HepG2 (cell line): ENCODE results near the gene KLHDC2. TPM values are rescaled to one million over a fixed set of nuclear protein-coding genes. Genes with fewer than 3 reads are reported as not detected.
A peak's percentile ranks its signal among the peaks of the same experiment; 100 is the strongest.

ENCODE experiments used
- ARHGAP35 ChIP-seq: sonication (generic); formaldehyde crosslinking; IDR thresholded peaks from 2 replicates; pipeline ENCODE4 v1.9.0; 2022; ENCODE audit warnings: mild to moderate bottlenecking, inconsistent platforms, moderate library complexity, missing genetic modification reagents, borderline replicate concordance
- ARNT2 ChIP-seq: sonication (generic); formaldehyde crosslinking; IDR thresholded peaks from 2 replicates; pipeline ENCODE4 v1.8.0; 2022; ENCODE audit warnings: mild to moderate bottlenecking, low read depth, missing genetic modification reagents, moderate library complexity
- ATF1 ChIP-seq: IDR thresholded peaks from 2 replicates; pipeline ENCODE4 v1.6.1; 2016; ENCODE audit warnings: mild to moderate bottlenecking, control low read depth
- ELF4 ChIP-seq: sonication (generic); formaldehyde crosslinking; IDR thresholded peaks from 2 replicates; pipeline ENCODE4 v1.5.0; 2020; ENCODE audit warnings: missing genetic modification reagents, mild to moderate bottlenecking, moderate library complexity, borderline replicate concordance
- HCFC1 ChIP-seq: fragments of 150-350 bp; IDR thresholded peaks from 2 replicates; pipeline ENCODE4 v1.6.1; 2014; ENCODE audit warnings: low read depth, low read length
- HDAC2 ChIP-seq: sonication (generic); formaldehyde crosslinking; IDR thresholded peaks from 2 replicates; pipeline ENCODE4 v1.4.0; 2020; ENCODE audit warnings: missing genetic modification reagents
- JARID2 ChIP-seq: sonication (generic); formaldehyde crosslinking; IDR thresholded peaks from 2 replicates; pipeline ENCODE4 v1.8.1; 2023; ENCODE audit warnings: missing genetic modification reagents, inconsistent platforms; ENCODE audit not compliant: insufficient replicate concordance
- KMT2B ChIP-seq: IDR thresholded peaks from 2 replicates; pipeline ENCODE4 v1.6.1; 2016; ENCODE audit warnings: missing genetic modification reagents, missing compliant biosample characterization
- MIER3 ChIP-seq: IDR thresholded peaks from 2 replicates; pipeline ENCODE4 v1.6.1; 2016; ENCODE audit warnings: missing compliant biosample characterization, borderline replicate concordance
- NPAS2 ChIP-seq: sonication (generic); formaldehyde crosslinking; IDR thresholded peaks from 2 replicates; pipeline ENCODE4 v1.8.0; 2022; ENCODE audit warnings: mild to moderate bottlenecking, missing genetic modification reagents, borderline replicate concordance
- SP5 ChIP-seq: IDR thresholded peaks from 2 replicates; pipeline ENCODE4 v1.6.1; 2016; ENCODE audit warnings: low read depth, borderline replicate concordance
- YEATS2 ChIP-seq: sonication (generic); formaldehyde crosslinking; IDR thresholded peaks from 2 replicates; pipeline ENCODE4 v1.4.0; 2020; ENCODE audit warnings: missing genetic modification reagents, borderline replicate concordance
- ZFYVE20 ChIP-seq: sonication (generic); formaldehyde crosslinking; IDR thresholded peaks from 2 replicates; pipeline ENCODE4 v1.8.0; 2023; ENCODE audit warnings: low read depth, mild to moderate bottlenecking, moderate library complexity, missing genetic modification reagents, borderline replicate concordance
- ZNF101 ChIP-seq: sonication (generic); formaldehyde crosslinking; IDR thresholded peaks from 2 replicates; pipeline ENCODE4 v1.4.0; 2020; ENCODE audit warnings: mild to moderate bottlenecking, low read depth, missing genetic modification reagents, borderline replicate concordance
- ZNF337 ChIP-seq: sonication (generic); formaldehyde crosslinking; IDR thresholded peaks from 2 replicates; pipeline ENCODE4 v1.5.1; 2020; ENCODE audit warnings: missing genetic modification reagents, low read depth, mild to moderate bottlenecking, borderline replicate concordance
- polyA plus RNA-seq, 8 experiments: library from polyadenylated mRNA; depleted of rRNA in 3 of 8; stranded (reverse) in 7 of 8; unstranded in 1 of 8; fragments of >200 nt; fragmentation: Illumina TruSeq in 4 of 8; extraction: Trizol in 4 of 8; gene quantifications; 2 replicates each; pipeline versions ENCODE4 v1.2.1 to v1.2.3, GENCODE V29; 2011 to 2016; ENCODE audit warnings: low read depth in 4 of 8, missing spikeins in 1 of 8, mixed read lengths in 1 of 8; ENCODE audit not compliant: insufficient read depth in 1 of 8
- total RNA-seq, 5 experiments: library from RNA; depleted of rRNA; stranded (reverse); fragments of >200 nt; fragmentation: Illumina TruSeq; extraction: Trizol; gene quantifications; 2 replicates each; pipeline ENCODE4 v1.2.3, GENCODE V29; 2016; ENCODE audit warnings: low read depth in 1 of 5
- TF ChIP-seq, protein P1 (sequence below): sonication (generic); formaldehyde crosslinking; IDR thresholded peaks from 2 replicates; pipeline ENCODE4 v1.9.0; 2021; ENCODE audit warnings: mild to moderate bottlenecking, missing genetic modification reagents
- TF ChIP-seq, protein P2 (sequence below): sonication (generic); formaldehyde crosslinking; IDR thresholded peaks from 2 replicates; pipeline ENCODE4 v1.5.0; 2020; ENCODE audit warnings: mild to moderate bottlenecking, missing genetic modification reagents
- TF ChIP-seq, protein P3 (sequence below): sonication (generic); formaldehyde crosslinking; IDR thresholded peaks from 2 replicates; pipeline ENCODE4 v1.5.0; 2020; ENCODE audit warnings: mild to moderate bottlenecking, missing genetic modification reagents

The KLHDC2 gene
- total and polyA plus RNA-seq, 2 of the 13 experiments (the other 11 are each of a cell fraction or from before 2014, with no cell fraction given): 95.5 to 170 TPM

DNA sequence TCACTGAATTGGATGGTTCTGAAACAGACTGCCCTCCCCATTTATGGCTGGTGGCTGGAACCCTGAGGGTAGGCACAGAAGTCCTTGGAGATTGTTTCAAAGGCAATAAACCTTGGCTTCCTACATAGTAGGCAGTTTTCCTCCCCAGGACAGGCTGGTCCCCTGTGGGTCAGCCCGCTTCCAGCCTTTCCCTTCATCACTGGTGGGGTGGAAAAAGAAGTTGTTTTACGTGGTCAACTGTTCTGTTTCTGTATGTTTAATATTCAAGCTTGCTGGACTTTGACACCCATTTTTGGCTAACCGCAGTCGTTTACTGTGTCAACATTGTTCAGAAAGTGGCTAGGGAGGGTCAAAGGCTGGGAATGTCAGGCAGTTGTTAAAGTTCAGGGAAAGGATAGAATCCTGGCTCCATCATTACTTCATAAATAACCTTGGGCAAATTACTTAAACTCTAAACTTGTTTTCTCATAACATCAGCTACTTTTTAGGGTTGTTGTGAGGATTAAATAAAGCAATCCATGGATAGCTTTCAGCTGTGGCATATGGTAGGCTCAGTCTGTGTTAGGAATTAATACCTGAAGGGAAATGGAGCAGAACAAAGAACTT lies 2.4 kb downstream of the KLHDC2 start (continued):
- TF ChIP-seq, protein P1, sequence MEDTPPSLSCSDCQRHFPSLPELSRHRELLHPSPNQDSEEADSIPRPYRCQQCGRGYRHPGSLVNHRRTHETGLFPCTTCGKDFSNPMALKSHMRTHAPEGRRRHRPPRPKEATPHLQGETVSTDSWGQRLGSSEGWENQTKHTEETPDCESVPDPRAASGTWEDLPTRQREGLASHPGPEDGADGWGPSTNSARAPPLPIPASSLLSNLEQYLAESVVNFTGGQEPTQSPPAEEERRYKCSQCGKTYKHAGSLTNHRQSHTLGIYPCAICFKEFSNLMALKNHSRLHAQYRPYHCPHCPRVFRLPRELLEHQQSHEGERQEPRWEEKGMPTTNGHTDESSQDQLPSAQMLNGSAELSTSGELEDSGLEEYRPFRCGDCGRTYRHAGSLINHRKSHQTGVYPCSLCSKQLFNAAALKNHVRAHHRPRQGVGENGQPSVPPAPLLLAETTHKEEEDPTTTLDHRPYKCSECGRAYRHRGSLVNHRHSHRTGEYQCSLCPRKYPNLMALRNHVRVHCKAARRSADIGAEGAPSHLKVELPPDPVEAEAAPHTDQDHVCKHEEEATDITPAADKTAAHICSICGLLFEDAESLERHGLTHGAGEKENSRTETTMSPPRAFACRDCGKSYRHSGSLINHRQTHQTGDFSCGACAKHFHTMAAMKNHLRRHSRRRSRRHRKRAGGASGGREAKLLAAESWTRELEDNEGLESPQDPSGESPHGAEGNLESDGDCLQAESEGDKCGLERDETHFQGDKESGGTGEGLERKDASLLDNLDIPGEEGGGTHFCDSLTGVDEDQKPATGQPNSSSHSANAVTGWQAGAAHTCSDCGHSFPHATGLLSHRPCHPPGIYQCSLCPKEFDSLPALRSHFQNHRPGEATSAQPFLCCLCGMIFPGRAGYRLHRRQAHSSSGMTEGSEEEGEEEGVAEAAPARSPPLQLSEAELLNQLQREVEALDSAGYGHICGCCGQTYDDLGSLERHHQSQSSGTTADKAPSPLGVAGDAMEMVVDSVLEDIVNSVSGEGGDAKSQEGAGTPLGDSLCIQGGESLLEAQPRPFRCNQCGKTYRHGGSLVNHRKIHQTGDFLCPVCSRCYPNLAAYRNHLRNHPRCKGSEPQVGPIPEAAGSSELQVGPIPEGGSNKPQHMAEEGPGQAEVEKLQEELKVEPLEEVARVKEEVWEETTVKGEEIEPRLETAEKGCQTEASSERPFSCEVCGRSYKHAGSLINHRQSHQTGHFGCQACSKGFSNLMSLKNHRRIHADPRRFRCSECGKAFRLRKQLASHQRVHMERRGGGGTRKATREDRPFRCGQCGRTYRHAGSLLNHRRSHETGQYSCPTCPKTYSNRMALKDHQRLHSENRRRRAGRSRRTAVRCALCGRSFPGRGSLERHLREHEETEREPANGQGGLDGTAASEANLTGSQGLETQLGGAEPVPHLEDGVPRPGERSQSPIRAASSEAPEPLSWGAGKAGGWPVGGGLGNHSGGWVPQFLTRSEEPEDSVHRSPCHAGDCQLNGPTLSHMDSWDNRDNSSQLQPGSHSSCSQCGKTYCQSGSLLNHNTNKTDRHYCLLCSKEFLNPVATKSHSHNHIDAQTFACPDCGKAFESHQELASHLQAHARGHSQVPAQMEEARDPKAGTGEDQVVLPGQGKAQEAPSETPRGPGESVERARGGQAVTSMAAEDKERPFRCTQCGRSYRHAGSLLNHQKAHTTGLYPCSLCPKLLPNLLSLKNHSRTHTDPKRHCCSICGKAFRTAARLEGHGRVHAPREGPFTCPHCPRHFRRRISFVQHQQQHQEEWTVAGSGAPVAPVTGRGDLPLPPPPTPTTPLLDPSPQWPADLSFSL: no peak
- TF ChIP-seq SP5 (CRISPR knock-in tag) (peak; percentile 74; the same call in 1 of the 2 replicates), ARHGAP35 (CRISPR knock-in tag) (no peak), ZNF337 (no peak), ZFYVE20 (CRISPR knock-in tag) (no peak), KMT2B (CRISPR knock-in tag) (peak; percentile 64), ELF4 (CRISPR knock-in tag) (peak; percentile 67), HDAC2 (CRISPR knock-in tag) (peak; percentile 81; the same call in 1 of the 2 replicates), ARNT2 (peak; percentile 55; the same call in 1 of the 2 replicates), NPAS2 (CRISPR knock-in tag) (no peak), JARID2 (no peak), HCFC1 (no peak), ZNF101 (CRISPR knock-in tag) (no peak), MIER3 (CRISPR knock-in tag) (peak; percentile 70; the same call in 1 of the 2 replicates), YEATS2 (no peak), ATF1 (CRISPR knock-in tag) (no peak; the same call in 1 of the 2 replicates)
- TF ChIP-seq, protein P2, sequence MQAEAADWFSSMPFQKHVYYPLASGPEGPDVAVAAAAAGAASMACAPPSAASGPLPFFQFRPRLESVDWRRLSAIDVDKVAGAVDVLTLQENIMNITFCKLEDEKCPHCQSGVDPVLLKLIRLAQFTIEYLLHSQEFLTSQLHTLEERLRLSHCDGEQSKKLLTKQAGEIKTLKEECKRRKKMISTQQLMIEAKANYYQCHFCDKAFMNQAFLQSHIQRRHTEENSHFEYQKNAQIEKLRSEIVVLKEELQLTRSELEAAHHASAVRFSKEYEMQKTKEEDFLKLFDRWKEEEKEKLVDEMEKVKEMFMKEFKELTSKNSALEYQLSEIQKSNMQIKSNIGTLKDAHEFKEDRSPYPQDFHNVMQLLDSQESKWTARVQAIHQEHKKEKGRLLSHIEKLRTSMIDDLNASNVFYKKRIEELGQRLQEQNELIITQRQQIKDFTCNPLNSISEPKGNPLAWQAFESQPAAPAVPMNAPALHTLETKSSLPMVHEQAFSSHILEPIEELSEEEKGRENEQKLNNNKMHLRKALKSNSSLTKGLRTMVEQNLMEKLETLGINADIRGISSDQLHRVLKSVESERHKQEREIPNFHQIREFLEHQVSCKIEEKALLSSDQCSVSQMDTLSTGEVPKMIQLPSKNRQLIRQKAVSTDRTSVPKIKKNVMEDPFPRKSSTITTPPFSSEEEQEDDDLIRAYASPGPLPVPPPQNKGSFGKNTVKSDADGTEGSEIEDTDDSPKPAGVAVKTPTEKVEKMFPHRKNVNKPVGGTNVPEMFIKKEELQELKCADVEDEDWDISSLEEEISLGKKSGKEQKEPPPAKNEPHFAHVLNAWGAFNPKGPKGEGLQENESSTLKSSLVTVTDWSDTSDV (CRISPR knock-in tag): no peak
- TF ChIP-seq, protein P3, sequence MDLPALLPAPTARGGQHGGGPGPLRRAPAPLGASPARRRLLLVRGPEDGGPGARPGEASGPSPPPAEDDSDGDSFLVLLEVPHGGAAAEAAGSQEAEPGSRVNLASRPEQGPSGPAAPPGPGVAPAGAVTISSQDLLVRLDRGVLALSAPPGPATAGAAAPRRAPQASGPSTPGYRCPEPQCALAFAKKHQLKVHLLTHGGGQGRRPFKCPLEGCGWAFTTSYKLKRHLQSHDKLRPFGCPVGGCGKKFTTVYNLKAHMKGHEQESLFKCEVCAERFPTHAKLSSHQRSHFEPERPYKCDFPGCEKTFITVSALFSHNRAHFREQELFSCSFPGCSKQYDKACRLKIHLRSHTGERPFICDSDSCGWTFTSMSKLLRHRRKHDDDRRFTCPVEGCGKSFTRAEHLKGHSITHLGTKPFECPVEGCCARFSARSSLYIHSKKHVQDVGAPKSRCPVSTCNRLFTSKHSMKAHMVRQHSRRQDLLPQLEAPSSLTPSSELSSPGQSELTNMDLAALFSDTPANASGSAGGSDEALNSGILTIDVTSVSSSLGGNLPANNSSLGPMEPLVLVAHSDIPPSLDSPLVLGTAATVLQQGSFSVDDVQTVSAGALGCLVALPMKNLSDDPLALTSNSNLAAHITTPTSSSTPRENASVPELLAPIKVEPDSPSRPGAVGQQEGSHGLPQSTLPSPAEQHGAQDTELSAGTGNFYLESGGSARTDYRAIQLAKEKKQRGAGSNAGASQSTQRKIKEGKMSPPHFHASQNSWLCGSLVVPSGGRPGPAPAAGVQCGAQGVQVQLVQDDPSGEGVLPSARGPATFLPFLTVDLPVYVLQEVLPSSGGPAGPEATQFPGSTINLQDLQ (CRISPR knock-in tag): no peak
